ENCODE results near the gene NFKBIE.

The NFKBIE gene

GRCh38 chr6:44217332-44218143 is 47.8 kb downstream of the NFKBIE start:
- in situ Hi-C loops (cut with HindIII; ENCODE audit: low sequenced_read_pairs) = no loop called here

GRCh38 chr6:44216677-44217331 is 48.5 kb downstream of the NFKBIE start, which contains the start of gene MYMX:
Gene MYMX, plus strand, starts transcription at chr6:44216926. Its CDS starts 546 bp downstream, at chr6:44217472.
- in situ Hi-C loops (cut with HindIII; ENCODE audit: low sequenced_read_pairs) = no loop called here

- in situ Hi-C loops (cut with HindIII; ENCODE audit: low sequenced_read_pairs) = no loop called here
Measured at GRCh38 chr6:44214307-44214706, 51.0 kb downstream of the NFKBIE start.

- in situ Hi-C loops (cut with HindIII; ENCODE audit: low sequenced_read_pairs) = no loop called here
Measured at GRCh38 chr6:44211284-44211683, 54.1 kb downstream of the NFKBIE start.

Data from endothelial cell of hepatic sinusoid (primary cell).